Hematopoietic multipotent progenitor cell (in vitro differentiated cells): ENCODE measurements around the gene DOCK9. TPM values are rescaled to one million over a fixed set of nuclear protein-coding genes. Genes with fewer than 3 reads are reported as not detected.
A peak's percentile ranks its signal among the peaks of the same experiment; 100 is the strongest.

Source experiments
- DNase-seq, 3 donors: peaks; one replicate each; pipeline ENCODE4 v3.0.0-alpha.2; 2011 to 2015; ENCODE audit warnings: low read depth in 2 of 3, low spot score in 2 of 3
- total RNA-seq: library from RNA; depleted of rRNA; stranded (reverse); fragments of >200 nt; gene quantifications from one replicate; pipeline ENCODE4 v1.2.3, GENCODE V29; 2012

The DOCK9 gene
- total RNA-seq, result 0.54 TPM

DNA sequence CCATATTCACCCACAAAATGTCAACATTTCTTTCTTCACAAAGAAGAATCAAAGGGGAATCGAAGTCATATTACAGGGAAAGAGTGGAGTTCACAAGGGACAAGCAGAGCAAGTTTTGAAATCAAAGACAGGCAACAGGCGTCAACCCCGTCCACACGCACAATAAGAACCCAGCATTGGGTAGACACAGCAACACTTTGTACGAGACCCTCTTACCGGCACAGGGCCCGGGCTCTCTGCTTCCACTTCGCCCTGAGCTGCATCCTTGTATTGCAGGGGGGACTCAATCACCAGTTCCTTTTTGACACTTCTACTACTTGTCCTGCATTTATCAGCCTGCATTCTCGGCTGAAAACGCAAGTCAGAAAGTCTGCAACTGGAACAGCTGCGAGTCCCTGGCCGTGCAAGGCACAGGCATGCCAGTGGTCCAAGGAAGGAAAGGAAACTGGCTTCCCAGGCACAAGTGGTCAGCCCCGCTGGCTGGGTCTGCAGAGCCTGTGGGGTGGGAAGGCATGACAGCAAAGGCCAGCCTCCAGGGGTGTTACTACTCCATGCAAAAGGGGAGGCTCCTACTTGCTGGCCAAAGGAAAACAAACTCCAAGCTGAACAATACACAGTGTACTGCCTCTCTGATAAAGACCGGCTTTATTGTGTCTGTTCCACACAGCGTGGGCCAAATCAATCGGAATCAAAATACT, at the start of gene DOCK9:
DOCK9 (minus strand) TSS at position 497 of the 698 bp plus-strand sequence; CDS start at position 342, 155 bp downstream.
- DNase-seq, result no peak

- DNase-seq, result no peak
Observed at GRCh38 chr13:99027260-99027659, 49.4 kb upstream of the DOCK9 start.

DNA sequence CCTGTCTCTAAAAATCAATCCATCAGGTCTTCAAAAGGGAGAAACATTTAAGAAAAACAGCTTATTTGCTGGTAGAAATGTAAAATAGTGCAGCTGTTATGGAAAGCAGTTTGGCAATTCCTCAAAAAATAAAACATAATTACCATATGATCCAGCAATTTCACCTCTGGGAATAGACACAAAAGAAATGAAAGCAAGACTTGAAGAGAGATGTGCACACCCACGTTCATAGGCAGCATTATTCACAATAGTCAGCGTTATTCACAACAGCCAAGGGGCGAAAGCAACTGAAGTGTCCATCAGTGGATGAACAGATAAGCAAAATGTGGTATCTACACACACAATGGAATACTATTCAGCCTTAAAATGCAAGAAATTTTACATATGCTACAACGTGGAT, 45.1 kb upstream of the DOCK9 start:
- DNase-seq, result no peak

DNA sequence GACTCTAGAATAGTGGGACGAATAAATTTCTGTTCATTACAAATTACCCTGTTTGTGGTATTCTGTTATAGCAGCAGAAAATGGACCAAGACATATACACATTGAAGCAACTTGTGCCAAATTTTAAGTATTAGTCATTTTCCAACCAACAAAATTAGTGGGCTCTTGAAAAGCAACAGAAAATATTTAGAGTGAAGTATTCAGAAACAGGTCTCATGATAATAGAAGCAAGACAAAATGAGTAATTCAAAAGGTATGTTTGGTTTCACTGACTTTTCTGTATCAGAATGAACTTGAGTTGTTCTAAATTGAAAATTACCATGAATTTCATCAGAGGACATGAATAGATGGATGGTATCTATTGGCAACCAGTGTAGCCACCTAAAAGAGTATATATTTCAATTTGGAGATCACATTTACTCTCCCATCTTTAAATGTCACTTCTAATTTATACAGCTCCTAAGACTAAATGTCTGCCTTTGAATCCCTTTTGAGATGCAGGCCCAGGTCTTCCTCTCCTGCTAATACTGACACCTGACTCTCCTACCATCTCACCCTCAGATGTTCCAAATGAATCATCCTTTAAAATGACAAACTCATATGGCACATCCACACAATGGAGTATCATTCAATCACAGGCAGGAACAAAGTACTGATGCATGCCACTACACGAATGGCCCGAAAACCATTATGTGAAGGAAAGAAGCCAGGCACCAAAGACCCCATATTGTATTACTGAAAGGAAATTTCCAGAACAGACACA, 40.7 kb upstream of the DOCK9 start:
- DNase-seq, result no peak

DNA sequence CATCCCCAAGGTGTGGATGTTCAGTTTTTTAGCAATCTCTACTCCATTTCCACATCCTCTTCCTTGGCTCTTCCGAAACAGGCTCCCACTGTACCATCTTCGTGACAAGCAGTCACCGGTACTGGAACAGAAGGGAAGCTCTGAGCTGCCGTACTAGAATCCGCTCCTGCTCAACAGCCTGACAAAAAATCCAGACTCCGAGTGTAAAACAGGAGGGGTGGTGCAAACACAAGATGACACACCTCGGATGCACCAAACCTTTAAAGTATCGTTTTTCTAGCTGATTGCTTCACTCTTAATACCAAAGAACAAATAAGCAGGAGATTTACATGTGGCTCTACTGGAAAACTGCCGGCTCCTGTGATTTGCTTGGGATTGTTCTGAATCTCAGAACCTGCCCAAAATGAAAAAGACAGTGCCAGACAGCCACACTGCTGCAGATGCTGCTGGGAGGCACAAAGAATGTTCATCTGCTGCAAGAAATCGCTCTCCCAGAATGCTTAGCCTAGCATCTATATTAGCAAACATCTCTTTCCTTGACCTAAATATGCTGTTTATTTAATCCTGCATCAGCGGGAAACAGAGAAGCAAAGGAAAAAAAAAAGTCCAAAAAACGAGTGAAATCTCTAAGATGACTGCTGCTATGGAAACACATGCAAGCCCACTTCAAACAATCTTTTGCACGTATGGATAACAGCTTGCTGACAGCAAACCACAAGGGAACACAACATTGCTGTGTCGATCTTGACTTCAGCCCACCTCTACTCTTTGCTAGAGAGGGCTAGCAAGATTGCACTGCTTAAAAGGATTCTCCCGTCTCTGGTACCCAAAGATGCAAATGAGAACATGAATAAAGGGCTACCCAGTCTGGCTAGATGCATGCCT, 38.0 kb upstream of the DOCK9 start:
- DNase-seq, result no peak

DNA sequence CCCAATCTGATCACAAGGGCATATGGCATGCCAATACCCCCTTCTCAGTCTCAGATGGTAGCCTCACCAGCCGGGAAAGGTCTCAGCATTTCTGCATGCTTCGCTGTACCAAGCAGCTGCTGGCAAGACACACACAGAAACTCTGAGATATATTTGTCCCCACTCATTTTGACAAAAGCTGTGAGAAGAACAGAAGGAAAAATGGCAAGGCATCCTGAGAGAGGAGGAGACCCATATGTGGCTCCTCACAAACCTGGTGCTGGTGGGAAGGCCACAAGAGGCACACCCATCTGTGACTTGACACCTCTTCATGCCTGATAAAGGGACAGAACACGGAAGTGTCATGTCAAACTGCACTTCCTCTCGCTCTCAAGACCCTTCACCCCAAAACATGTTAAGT, 36.7 kb upstream of the DOCK9 start:
- DNase-seq, result no peak

GRCh38 chr13:99013951-99014350, 36.1 kb upstream of the DOCK9 start:
- no peak for DNase-seq

DNA sequence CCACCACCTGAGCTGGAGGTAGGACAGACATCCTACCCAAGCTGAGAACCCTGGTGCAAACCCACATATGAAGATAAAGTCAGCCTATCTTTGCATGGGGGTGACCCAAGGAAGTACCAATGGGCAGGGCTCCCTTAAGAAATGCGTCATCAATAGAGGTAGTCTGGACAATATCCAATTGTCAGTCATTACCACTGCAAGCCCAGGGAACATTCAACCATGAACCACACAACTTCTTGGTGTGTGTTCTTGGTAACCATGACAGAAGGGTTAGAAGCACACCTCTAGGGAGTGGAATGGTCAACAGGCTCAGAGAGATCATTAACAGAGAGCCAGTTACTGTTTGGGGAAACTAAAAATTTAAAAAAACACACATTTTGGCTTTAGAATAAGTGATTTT, 34.7 kb upstream of the DOCK9 start:
- no peak for DNase-seq

GRCh38 chr13:99009987-99010551, 32.2 kb upstream of the DOCK9 start:
- DNase-seq, result no peak

DNA sequence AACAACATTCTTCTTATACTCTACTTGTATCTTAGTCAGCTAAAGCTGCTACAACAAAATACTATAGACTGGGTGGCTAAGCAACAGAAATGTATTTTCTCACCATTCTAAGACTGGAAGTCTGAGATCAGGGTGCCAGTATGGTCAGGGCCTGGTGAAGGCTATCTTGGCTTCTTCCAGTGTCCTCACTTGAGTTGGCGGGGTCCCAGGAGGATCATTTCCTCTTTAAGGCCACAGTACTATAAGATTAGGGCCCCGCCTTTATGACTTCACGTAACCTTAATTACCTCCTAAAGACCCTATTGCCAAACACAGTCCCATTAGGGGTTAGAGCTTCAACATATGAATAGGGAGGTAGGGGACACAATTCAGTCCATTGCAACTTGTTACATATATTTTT, 30.7 kb upstream of the DOCK9 start:
- DNase-seq, result no peak

DNA sequence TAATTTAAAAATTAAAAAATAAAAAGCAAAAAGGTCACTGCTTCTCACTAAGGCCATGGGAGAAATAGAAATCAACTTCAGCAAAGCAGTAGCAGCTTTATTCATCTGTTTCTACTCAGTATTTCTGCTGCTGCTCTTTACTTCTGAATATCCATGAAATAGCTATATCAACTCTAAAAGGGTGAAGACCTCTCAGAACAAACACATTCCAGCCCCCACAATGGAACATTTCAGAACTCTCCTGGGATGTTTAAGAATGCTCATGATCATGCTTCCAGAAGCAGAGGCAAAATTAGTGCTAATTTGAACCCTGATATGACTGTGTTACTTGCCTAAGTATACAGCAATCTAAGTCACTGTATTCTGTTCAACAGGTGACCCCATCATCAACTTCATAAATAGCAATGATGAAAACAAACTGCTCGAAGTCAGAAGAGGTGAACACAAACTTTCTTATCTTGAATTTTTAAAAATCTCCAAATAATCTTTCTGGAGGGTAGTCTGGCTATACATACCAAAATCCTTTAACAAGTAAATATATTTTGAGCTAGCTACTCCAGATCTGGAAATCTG, 29.6 kb upstream of the DOCK9 start:
- DNase-seq, result no peak

GRCh38 chr13:99005609-99006008, 27.7 kb upstream of the DOCK9 start:
- no peak for DNase-seq

GRCh38 chr13:99004978-99005377, 27.1 kb upstream of the DOCK9 start:
- no peak for DNase-seq

- DNase-seq, result no peak
Observed at GRCh38 chr13:99003851-99004471, 26.1 kb upstream of the DOCK9 start.

DNA sequence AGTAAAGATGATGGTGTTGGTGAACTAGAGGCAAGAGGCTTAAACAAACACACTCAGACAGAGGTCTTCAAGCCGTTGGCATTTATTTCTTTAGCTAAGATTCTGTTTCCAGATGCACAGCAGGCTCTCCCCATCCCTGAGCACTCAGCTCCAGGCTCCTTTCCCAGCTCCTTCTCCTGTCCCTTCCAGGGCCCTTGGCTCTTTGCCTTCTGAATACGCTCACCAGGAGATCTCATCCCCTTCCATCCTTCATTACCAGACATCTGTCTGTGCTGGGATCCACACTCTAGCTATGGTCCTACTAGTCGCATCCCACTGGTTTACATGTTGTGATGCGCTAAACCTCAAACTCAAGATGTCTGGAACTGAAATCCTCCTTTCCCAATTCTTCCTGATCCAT, 25.3 kb upstream of the DOCK9 start:
- DNase-seq, result no peak

DNA sequence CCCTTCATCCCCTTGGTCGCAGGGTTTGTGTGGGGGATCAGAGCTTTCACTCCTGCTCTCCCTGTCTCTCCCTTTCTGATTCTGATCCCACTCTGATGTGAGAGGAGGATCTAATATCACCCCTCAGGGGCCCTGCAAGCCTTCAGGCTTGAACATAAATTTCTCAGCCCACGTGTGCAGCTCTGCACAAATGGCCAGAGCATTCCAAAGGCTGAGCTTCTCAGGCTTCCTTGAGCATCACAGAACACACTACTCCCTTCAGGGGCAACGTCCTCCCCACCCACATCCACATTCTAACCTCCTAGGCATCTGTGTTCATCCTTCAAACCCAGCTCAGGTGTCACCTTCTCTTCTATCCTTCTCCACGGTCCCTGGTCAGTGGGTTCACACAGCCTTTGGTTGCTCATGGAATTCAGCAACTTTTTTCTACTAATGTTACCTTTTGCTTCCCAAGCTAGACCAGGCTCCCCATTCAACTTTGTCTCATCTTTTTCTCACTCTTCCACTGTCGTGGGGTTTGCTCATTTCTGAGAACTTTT, 24.4 kb upstream of the DOCK9 start:
- no peak for DNase-seq

DNA sequence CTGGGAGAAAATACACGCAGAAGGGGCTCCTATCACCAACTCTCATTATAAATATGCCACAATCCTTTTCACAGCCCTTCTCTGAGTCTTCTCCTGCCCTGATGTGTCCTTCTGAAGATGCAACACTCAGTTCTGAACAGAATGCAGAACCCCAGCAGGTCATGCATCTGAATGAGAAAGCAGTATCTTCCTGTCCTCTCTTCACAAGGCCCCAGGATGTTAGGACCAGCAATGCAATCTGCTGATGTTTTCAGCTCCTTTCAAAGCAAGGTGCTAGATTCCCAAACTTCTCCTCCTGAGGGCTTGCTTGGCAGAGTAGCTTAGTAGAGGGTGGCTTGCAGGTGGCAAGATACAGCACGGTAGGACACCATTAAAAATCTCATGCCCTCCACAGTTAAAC, 22.3 kb upstream of the DOCK9 start:
- no peak for DNase-seq

- DNase-seq, result no peak
Observed at GRCh38 chr13:98999639-98999952, 21.7 kb upstream of the DOCK9 start.

- peak in 1 of 3 donors; percentile 28 for DNase-seq
Observed at GRCh38 chr13:98998831-98999638, 21.2 kb upstream of the DOCK9 start.
